CMK (cell line): Measurements from ENCODE around the gene TNNT1.

Experiments used
- DNase-seq: peaks from one replicate; pipeline ENCODE4 v3.0.0-alpha.2; 2010; ENCODE audit warnings: low read depth

TNNT1 gene

GRCh38 chr19:55141696-55142095 lies 7.3 kb downstream of the TNNT1 start:
- DNase-seq, result no peak

DNA sequence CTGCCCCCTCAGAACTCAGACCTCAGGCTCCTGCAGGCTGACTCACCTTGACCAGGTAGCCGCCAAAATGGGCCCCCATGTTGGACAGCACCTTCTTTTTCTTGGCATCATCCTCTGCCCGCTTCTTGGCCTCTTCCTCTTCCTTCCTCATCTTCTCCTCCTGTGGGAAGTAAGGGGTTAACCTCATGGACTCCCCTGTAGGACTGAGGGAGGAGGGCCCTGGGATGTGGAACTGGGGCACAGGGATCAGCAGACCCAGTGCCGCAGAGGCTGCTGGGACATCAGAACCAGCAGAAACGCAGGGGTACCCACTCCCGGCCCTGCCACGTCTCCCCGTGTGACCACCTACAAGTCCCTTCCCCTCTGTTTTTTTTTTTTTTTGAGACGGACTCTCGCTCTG lies 11.1 kb downstream of the TNNT1 start:
- no peak for DNase-seq

DNA sequence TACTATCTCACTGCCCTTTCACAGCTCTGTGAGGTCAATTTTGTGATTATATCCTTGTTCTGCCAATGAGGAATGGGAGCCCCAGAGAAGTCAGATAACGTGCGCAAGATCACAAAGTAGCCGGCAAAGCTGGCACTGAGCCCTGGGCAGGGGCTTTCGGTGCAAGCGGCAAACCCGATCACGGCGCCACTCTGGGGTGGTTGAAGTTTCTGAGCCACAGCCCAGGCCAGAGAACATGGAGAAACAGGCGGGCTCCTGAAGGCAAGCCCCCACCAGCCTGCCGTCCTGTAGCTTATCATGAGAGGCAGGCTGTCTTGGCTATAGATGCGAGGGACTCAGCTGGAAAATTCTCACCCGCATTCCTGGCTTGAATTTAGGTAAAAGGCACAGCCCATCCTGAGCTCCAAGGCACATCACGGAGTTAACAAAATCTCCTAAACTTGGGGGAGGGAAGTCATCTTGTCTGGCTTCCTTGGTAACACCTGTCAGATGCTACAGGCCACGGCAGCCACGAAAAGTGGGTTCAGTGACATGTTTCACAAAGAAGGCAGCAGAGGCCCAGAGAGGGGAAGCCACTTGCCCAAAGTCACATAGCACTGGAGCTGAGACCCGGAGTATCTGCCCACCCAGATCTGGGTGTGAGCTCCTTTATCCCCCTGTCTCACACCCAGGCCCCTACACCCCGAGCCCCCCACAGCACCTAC lies 12.5 kb downstream of the TNNT1 start:
- no peak for DNase-seq

DNA sequence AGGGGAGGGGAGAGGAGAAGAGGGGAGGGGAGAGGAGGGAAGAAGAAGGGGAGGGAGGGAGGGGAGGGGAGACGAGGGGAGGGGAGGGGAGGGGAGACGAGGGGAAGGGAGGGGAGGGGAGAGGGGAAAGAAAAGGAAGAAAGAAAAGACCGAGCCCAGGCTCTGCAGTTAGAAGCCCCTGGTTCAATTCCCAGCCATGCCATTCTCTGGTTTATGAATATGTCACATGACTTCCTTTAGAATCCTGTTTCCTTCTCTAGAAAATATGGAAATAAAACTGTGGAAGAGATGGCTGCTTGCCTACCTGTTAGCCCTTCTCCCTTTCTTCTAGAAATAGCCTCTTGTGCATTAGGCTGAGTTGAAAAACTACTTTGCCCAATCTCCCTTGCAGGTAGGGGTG lies 14.3 kb downstream of the TNNT1 start:
- DNase-seq, result no peak

DNA sequence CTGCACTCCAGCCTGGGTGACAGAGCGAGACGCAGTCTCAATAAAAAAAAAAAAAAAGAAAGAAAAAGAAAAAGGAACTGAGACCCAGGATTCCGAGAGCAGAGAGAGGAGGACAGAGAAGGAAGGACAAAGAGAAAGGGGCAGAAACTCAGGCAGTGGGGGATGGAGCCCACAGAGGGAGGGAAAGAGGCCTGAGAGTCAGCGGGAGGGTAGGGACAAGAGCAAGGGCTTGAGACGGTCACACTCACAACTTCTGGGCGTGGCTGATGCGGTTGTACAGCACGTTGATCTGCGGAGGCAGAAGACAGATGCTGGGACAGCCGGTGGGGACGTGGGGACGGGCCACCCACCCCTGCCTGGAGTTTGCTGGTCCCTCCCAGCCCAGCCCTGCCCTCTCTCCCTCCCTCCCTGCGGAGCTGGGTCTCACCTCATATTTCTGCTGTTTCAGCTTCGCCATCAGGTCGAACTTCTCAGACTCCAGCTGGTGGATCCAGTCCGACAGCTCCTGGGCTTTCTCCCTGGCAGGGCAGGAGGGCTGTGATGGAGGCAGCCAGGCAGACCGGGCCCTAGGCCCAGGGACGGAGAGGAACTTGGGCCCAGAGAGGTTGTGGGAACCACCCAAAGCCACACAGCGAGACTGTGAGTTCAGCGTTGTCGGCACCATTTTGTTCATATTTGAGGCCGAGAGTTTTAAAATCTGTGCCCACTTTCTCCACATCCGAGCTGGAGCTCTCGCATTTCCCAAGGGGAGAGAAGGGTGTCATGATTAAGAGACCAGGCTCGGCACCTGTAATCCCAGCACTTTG lies 15.2 kb downstream of the TNNT1 start:
- no peak for DNase-seq

DNA sequence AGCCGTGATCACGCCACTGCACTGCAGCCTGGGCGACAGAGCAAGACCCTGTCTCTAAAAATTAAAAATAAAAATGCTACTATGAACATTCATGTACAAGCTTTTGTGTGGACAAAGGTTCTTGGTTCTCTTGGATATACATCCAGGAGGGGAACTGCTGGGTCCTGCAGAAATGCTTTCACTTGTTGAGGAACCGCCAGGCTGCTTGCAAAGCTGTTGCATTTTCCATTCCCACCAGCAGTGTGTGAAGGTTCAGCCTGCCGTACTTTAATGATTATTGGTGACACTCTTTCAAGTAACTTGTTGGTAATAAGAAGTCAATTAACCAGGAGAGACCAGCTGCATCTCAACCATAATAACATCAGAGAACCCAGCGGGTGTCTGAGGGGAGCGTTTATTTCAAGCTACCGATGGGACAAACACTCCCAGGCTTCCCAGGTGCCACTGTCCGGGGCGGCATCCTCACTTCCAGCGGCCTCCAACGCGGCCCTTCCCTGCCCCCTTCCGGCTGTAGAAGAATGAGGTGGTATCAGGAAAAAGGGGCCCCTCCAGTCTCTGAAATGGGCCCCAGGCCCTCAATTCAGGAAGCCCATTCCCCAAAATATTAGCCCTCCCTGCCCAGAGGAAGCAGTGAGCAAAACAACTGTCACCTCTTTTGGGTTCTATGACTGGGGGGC lies 16.4 kb downstream of the TNNT1 start:
- DNase-seq, result no peak

DNA sequence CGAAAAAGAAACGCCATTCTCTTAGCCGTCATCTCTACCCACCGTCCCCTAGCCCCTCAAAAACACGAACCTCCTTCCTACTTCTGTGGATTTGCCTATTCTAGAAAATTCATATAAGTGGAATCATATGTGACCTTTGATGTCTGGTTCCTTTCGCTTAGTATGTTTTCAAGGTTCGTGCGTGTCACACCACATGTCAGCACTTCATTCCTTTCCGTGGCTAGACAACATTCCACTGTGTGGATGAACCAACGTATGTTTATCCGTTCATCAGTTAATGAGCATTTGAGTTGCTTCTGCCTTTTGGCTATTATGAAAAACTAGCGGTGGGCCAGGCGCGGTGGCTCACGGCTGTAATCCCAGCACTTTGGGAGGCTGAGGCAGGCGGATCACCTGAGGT lies 17.6 kb downstream of the TNNT1 start:
- no peak for DNase-seq

- no peak for DNase-seq
Observed at GRCh38 chr19:55119053-55119452, 30.0 kb downstream of the TNNT1 start.

DNA sequence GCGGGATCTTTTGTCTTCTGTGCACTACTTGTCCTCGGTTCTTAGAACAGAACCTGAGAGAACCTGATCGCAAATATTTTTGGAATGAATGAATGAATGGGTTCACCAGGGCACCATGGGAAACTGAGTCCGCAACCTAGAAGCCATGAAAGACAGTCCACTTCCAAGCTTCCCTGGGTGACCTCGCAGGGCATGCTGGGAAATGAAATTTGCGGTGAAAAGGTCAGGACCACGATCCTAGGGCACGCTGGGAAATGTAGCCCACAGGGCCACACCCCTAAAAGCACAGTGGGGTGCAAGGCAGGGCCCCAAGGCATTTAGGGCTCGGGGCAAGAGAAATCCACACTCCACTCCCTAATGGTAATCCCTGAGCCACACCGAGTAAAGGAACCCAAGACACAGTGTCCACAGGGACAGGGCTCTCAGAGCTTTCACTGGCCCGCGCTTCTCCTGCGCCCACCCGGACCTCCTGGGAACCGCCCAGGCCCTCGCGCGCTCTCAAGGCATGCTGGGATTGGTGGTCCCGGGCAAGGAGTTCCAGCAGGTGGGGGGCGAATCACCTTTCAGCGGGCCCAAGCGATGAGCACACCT lies 30.5 kb downstream of the TNNT1 start:
- DNase-seq, result peak; percentile 72

- peak; percentile 95 for DNase-seq
Observed at GRCh38 chr19:55117663-55118391, 31.2 kb downstream of the TNNT1 start.

GRCh38 chr19:55116859-55117662 lies 31.9 kb downstream of the TNNT1 start, which contains the start of gene PPP1R12C:
Gene PPP1R12C (minus strand): TSS chr19:55117637. CDS start chr19:55117543, 94 bp downstream.
- DNase-seq, result no peak

GRCh38 chr19:55116232-55116858 lies 32.7 kb downstream of the TNNT1 start:
- no peak for DNase-seq

GRCh38 chr19:55115446-55116065 lies 33.5 kb downstream of the TNNT1 start:
- no peak for DNase-seq

- no peak for DNase-seq
Observed at GRCh38 chr19:55114566-55115145, 34.4 kb downstream of the TNNT1 start.

DNA sequence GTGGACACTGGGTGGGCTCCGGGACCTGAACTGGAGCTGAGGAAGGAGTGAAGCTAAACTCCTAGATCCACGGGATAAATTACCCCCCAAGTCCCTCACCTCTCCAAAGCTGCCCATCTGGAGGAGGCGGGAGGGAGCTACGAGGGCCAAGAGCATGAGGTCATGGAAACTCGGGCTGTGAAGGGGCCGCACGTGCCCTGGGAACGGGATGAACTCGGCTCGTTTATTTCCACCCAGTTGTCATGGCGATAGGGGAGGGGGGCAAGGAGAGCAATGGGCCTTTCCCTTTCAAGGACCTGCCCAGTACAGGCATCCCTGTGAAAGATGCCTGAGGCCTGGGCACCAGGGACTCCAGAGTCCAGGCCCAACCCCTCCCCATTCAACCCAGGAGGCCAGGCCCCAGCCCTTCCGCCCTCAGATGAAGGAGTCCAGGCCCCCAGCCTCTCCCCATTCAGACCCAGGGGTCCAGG lies 35.4 kb downstream of the TNNT1 start:
- DNase-seq, result no peak

DNA sequence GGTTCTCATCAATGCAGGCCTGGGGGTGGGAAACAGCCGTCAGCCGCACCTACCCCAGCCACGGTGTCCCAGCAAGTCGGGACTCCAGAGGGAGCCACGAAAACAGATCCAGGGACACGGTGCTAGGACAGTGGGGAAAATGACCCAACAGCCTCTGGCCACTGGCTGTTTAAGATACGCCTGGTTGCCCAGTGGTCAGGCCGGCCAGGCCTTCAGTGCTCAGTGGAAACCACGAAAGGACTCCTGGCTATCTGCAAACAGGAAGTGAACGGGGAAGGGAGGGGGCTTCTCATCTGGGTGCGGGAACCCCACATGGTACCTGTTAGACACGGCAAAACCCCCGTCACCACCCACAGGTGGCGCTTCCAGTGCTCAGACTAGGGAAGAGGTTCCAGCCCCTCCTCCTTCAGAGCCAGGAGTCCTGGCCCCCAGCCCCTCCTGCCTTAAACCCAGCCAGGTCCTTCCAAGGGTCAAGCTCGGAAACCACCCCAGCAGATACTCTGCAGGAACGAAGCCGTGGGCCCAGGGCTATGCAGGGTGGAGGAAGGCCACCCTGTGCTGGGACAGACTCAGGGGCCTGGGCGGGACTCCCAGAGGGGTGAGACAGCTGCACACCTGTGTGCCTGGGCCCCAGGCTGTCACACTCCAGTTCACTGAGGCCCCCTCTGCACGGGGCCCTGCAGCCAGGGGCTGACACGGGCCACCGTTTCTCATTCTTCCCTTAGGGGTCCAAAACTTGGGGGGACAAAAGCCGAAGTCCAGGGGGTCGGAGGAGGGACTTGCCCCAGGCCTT lies 36.0 kb downstream of the TNNT1 start:
- no peak for DNase-seq

GRCh38 chr19:55112246-55112776 lies 36.7 kb downstream of the TNNT1 start:
- DNase-seq, result no peak

- no peak for DNase-seq
Observed at GRCh38 chr19:55111238-55111831, 37.7 kb downstream of the TNNT1 start.
